CD14-positive monocyte (primary cell): ENCODE results near the gene ME3. TPM values are rescaled to one million over a fixed set of nuclear protein-coding genes. Genes with fewer than 3 reads are reported as not detected.

Source experiments
- DNase-seq, 3 donors: peaks; one replicate each; pipeline ENCODE4 v3.0.0-alpha.2; 2011 to 2022
- H2AFZ ChIP-seq: 2 replicates; pipeline ENCODE4 v1.6.0; 2012; ENCODE audit warnings: mild to moderate bottlenecking, low read depth, low read length, inconsistent platforms; ENCODE audit not compliant: insufficient read depth, poor library complexity, severe bottlenecking
- H3K27ac ChIP-seq, 2 donors: 1 replicate in 1 of 2; 2 replicates in 1 of 2; pipeline ENCODE4 v1.5.1; 2012 to 2013; ENCODE audit warnings: low read length in 2 of 2, control low read depth in 1 of 2, inconsistent platforms in 1 of 2, low read depth in 1 of 2, mild to moderate bottlenecking in 1 of 2
- H3K27me3 ChIP-seq, 2 donors: one replicate each; pipeline versions ENCODE4 v1.6.0 to v1.6.1; 2011 to 2013; ENCODE audit warnings: low read length in 2 of 2; ENCODE audit not compliant: control insufficient read depth in 2 of 2, insufficient read depth in 2 of 2
- H3K36me3 ChIP-seq, 2 donors: replicated peaks in 1 of 2; 1 replicate in 1 of 2; 2 replicates in 1 of 2; pipeline versions ENCODE4 v1.5.1 to v1.6.1; 2012 to 2013; ENCODE audit warnings: low read length in 2 of 2, control low read depth in 1 of 2, inconsistent platforms in 1 of 2, mild to moderate bottlenecking in 1 of 2; ENCODE audit not compliant: insufficient read depth in 2 of 2, control insufficient read depth in 1 of 2
- H3K4me1 ChIP-seq, 2 donors: 1 replicate in 1 of 2; 2 replicates in 1 of 2; pipeline versions ENCODE4 v1.5.1 to v1.6.1; 2012 to 2013; ENCODE audit warnings: low read length in 2 of 2, control low read depth in 1 of 2, inconsistent platforms in 1 of 2, mild to moderate bottlenecking in 1 of 2, moderate library complexity in 1 of 2; ENCODE audit not compliant: insufficient read depth in 2 of 2, control insufficient read depth in 1 of 2
- H3K4me2 ChIP-seq: replicated peaks from 2 replicates; pipeline ENCODE3; 2012; ENCODE audit warnings: low read length, moderate library complexity, mild to moderate bottlenecking; ENCODE audit not compliant: poor library complexity, severe bottlenecking; ENCODE audit errors: extremely low read depth
- H3K4me3 ChIP-seq, 3 experiments: fragments of 200-600 bp in 1 of 3; sonication (generic) in 1 of 3; replicated peaks in 1 of 3; 1 replicate in 2 of 3; 2 replicates in 1 of 3; pipeline ENCODE4 v1.5.1; 2011 to 2013; ENCODE audit warnings: low read length in 3 of 3, mild to moderate bottlenecking in 3 of 3, control low read depth in 2 of 3, low read depth in 2 of 3, inconsistent platforms in 1 of 3, moderate library complexity in 1 of 3
- H3K79me2 ChIP-seq: 2 replicates; pipeline ENCODE4 v1.6.0; 2012; ENCODE audit warnings: mild to moderate bottlenecking, control low read depth, inconsistent platforms, low read length, moderate library complexity; ENCODE audit not compliant: insufficient read depth
- H3K9ac ChIP-seq: 2 replicates; pipeline ENCODE4 v1.6.0; 2017; ENCODE audit warnings: low read length, mild to moderate bottlenecking; ENCODE audit not compliant: insufficient read depth, poor library complexity, severe bottlenecking
- H3K9me3 ChIP-seq, 2 donors: replicated peaks in 1 of 2; 1 replicate in 1 of 2; 2 replicates in 1 of 2; pipeline versions ENCODE4 v1.5.1 to v1.6.1; 2012 to 2013; ENCODE audit warnings: low read length in 2 of 2, control low read depth in 1 of 2; ENCODE audit not compliant: control insufficient read depth in 1 of 2, insufficient read depth in 1 of 2
- H4K20me1 ChIP-seq: 2 replicates; pipeline ENCODE4 v1.6.0; 2012; ENCODE audit warnings: mild to moderate bottlenecking, low read length, control low read depth, moderate library complexity; ENCODE audit not compliant: insufficient read depth
- H3K27ac Mint-ChIP-seq, 7 donors: one replicate each; pipeline ENCODE4 v1.8.0; 2020; ENCODE audit warnings: mild to moderate bottlenecking in 7 of 7, mixed read lengths in 7 of 7, moderate library complexity in 6 of 7, inconsistent platforms in 2 of 7
- H3K27me3 Mint-ChIP-seq, 3 donors: one replicate each; pipeline ENCODE4 v1.8.0; 2021 to 2022; ENCODE audit warnings: low read depth in 3 of 3, mild to moderate bottlenecking in 3 of 3, mixed read lengths in 3 of 3, moderate library complexity in 3 of 3, inconsistent platforms in 1 of 3
- H3K36me3 Mint-ChIP-seq, 2 donors: one replicate each; pipeline ENCODE4 v1.8.0; 2020; ENCODE audit warnings: mixed read lengths in 2 of 2, inconsistent platforms in 1 of 2, mild to moderate bottlenecking in 1 of 2
- H3K4me1 Mint-ChIP-seq: one replicate; pipeline ENCODE4 v1.8.0; 2020; ENCODE audit warnings: mild to moderate bottlenecking, mixed read lengths
- H3K4me3 Mint-ChIP-seq, 2 donors: one replicate each; pipeline ENCODE4 v1.8.0; 2020; ENCODE audit warnings: mild to moderate bottlenecking in 2 of 2, mixed read lengths in 2 of 2, moderate library complexity in 1 of 2
- H3K9me3 Mint-ChIP-seq, 7 donors: one replicate each; pipeline ENCODE4 v1.8.0; 2020 to 2022; ENCODE audit warnings: mixed read lengths in 7 of 7, mild to moderate bottlenecking in 6 of 7, moderate library complexity in 6 of 7, inconsistent platforms in 2 of 7
- WGBS: methylation state at CpG from one replicate; pipeline ENCODE4 v1.1.5; 2013; ENCODE audit warnings: missing lambda C conversion rate; ENCODE audit not compliant: insufficient coverage; 5-methylcytosine and 5-hydroxymethylcytosine counted together
- intact Hi-C, 2 donors: fragments of 100-400 bp; cut with micrococcal nuclease; formaldehyde crosslinking; loops; one replicate each; pipeline versions ENCODE4 v1.15.0 to v1.15.1; 2023
- polyA plus RNA-seq, 3 donors: library from polyadenylated mRNA; depleted of rRNA in 1 of 3; unstranded in 2 of 3; stranded (reverse) in 1 of 3; fragments of 300-500 nt in 2 of 3; fragments of >200 nt in 1 of 3; fragmentation: Illumina TruSeq in 2 of 3; gene quantifications; 1 replicate in 2 of 3; 2 replicates in 1 of 3; pipeline ENCODE4 v1.2.3, GENCODE V29; 2012 to 2021
- TF ChIP-seq, protein P1 (sequence below): fragments of 200-600 bp; IDR thresholded peaks from one replicate; pipeline ENCODE4 v1.8.0; 2022; ENCODE audit warnings: antibody characterized with exemption, mild to moderate bottlenecking

ME3 gene
- polyA plus RNA-seq, 3 donors = 0.31 to 3.0 (median 0.42) TPM

DNA sequence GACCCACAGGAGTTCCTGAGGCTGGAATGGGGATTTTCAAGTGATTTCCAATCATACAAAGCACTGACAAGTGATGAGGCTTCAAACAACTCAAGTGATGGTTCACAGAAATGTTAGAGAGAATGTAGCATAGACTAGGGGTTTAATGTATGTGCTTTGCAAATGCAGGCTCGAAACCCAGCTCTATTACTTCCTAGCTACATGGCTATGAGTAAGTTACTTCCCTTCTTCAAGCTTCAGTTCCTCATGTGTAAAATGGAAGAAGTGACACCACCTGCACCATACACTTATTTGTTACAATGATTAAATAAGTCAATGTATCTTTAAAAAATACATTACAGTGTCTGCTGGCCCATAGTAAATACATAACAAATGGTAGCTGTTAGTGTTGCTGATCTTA, 158.0 kb downstream of the ME3 start:
- H3K27me3 ChIP-seq = no peaks in the 10 kb centered on the region
- Mint-ChIP-seq H3K27ac (peak overlapping the region in 4 of 7 donors; percentile 21 to 59 (median 38)), H3K27me3 (peaks cover 0 to 2% (median 0%) of the 10 kb centered on the region in 3 donors), H3K4me3 (no peak overlapping the region), H3K36me3 (no peaks in the 10 kb centered on the region), H3K4me1 (peaks cover 11% of the 10 kb centered on the region), H3K9me3 (peaks cover 0 to 2% (median 0%) of the 10 kb centered on the region in 7 donors)
- no peaks in the 10 kb centered on the region for H3K9me3 ChIP-seq
- H3K36me3 ChIP-seq = no peaks in the 10 kb centered on the region
- no peaks in the 10 kb centered on the region for H3K79me2 ChIP-seq
- no peak overlapping the region for H3K4me3 ChIP-seq
- peak; percentile 11 to 46 (median 31) for DNase-seq
- peaks cover 16 to 21% of the 10 kb centered on the region in 2 donors for H3K4me1 ChIP-seq
- no peak overlapping the region for H2AFZ ChIP-seq
- no peak overlapping the region for H3K4me2 ChIP-seq
- WGBS = no CpG with 5 or more reads among the region's 1 CpG
- TF ChIP-seq, protein P1, sequence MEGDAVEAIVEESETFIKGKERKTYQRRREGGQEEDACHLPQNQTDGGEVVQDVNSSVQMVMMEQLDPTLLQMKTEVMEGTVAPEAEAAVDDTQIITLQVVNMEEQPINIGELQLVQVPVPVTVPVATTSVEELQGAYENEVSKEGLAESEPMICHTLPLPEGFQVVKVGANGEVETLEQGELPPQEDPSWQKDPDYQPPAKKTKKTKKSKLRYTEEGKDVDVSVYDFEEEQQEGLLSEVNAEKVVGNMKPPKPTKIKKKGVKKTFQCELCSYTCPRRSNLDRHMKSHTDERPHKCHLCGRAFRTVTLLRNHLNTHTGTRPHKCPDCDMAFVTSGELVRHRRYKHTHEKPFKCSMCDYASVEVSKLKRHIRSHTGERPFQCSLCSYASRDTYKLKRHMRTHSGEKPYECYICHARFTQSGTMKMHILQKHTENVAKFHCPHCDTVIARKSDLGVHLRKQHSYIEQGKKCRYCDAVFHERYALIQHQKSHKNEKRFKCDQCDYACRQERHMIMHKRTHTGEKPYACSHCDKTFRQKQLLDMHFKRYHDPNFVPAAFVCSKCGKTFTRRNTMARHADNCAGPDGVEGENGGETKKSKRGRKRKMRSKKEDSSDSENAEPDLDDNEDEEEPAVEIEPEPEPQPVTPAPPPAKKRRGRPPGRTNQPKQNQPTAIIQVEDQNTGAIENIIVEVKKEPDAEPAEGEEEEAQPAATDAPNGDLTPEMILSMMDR = no peak
- H4K20me1 ChIP-seq = no peaks in the 10 kb centered on the region
- no peak overlapping the region for H3K9ac ChIP-seq
- intact Hi-C loops = no loop called here
- no peak overlapping the region for H3K27ac ChIP-seq

DNA sequence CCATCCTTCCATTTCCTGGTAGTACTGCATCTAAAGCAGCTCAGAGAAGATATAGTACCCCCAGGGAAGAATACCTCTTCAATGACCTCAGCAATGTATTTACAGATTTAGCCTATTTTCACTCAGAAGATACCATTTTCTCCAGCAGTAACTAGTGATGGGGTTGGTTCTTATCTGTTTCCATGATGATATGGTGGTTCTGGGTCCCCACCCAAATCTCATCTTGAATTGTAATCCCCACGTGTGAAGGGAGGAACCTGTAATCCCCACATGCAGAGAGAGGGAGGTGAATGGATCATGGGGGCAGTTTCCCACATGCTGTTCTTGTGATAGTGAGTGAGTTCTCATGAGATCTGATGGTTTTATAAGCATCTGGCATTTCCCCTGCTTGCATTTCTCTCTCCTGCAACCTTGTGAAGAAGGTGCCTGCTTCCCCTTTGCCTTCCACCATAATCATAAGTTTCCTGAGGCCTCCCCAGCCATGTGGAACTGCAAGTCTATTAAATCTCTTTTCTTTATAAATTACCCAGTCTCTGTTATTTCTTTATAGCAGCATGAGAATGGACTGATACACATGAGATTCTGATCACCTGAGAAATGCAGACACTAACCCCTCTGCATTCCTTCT, 158.6 kb downstream of the ME3 start:
- no peak overlapping the region for H2AFZ ChIP-seq
- Mint-ChIP-seq H3K4me1 (peaks cover 11% of the 10 kb centered on the region), H3K4me3 (no peak overlapping the region)

More for the DNA sequence above, 158.6 kb downstream of the ME3 start:
- Histone ChIP-seq H3K27ac (no peak overlapping the region), H3K4me3 (no peak overlapping the region), H3K4me1 (peaks cover 16 to 21% of the 10 kb centered on the region in 2 donors), H3K27me3 (no peaks in the 10 kb centered on the region), H3K9ac (no peak overlapping the region), H3K9me3 (no peaks in the 10 kb centered on the region), H3K36me3 (no peaks in the 10 kb centered on the region), H3K4me2 (no peak overlapping the region), H4K20me1 (no peaks in the 10 kb centered on the region), H3K79me2 (no peaks in the 10 kb centered on the region)
- TF ChIP-seq, protein P1 = no peak
- Mint-ChIP-seq H3K27me3 (peaks cover 0 to 2% (median 0%) of the 10 kb centered on the region in 3 donors), H3K27ac (peak overlapping the region in 1 of 7 donors; percentile 23), H3K36me3 (no peaks in the 10 kb centered on the region), H3K9me3 (peaks cover 0 to 2% (median 0%) of the 10 kb centered on the region in 7 donors)
- intact Hi-C loops = no loop called here
- no CpG with 5 or more reads among the region's 1 CpG for WGBS
- DNase-seq = no peak
